Ovary (tissue), 9 donors: Measurements from ENCODE around the gene AFAP1L2. TPM values are rescaled to one million over a fixed set of nuclear protein-coding genes. Genes with fewer than 3 reads are reported as not detected.

Source experiments
- DNase-seq, 5 donors: peaks; one replicate each; pipeline ENCODE4 v3.0.0-alpha.2; 2019 to 2020
- H3K27ac ChIP-seq, 2 donors: fragments of 200-600 bp; one replicate each; pipeline versions ENCODE4 v1.5.1 to v1.8.0; 2019 to 2022
- H3K27me3 ChIP-seq: fragments of 200-600 bp; one replicate; pipeline ENCODE4 v1.8.0; 2022
- H3K36me3 ChIP-seq: fragments of 200-600 bp; sonication (generic); one replicate; pipeline ENCODE4 v1.5.1; 2019
- H3K4me1 ChIP-seq: one replicate; pipeline ENCODE4 v1.8.1; 2013; ENCODE audit warnings: mild to moderate bottlenecking, moderate library complexity; ENCODE audit not compliant: insufficient read depth
- H3K4me3 ChIP-seq: fragments of 200-600 bp; sonication (generic); one replicate; pipeline ENCODE4 v1.5.1; 2017
- H3K9me3 ChIP-seq, 2 donors: fragments of 200-600 bp in 1 of 2; sonication (generic) in 1 of 2; one replicate each; pipeline versions ENCODE4 v1.5.1 to v1.8.1; 2013 to 2019; ENCODE audit warnings: mild to moderate bottlenecking in 1 of 2, moderate library complexity in 1 of 2
- EP300 ChIP-seq: sonication (generic); formaldehyde crosslinking; IDR thresholded peaks from one replicate; pipeline ENCODE4 v1.6.1; 2017; ENCODE audit warnings: antibody characterized with exemption
- POLR2A ChIP-seq: fragments of 450-650 bp; IDR thresholded peaks from one replicate; pipeline ENCODE4 v1.6.1; 2017; ENCODE audit warnings: antibody characterized with exemption, mild to moderate bottlenecking, moderate library complexity
- WGBS, 3 donors: extraction: QIAGEN DNeasy Blood & Tissue Kit in 1 of 3; methylation state at CpG; one replicate each; pipeline versions ENCODE4 v1.1.5 to v1.1.7; 2013 to 2017; 5-methylcytosine and 5-hydroxymethylcytosine counted together
- intact Hi-C, 4 donors: fragments of 100-400 bp; cut with DNase I; formaldehyde crosslinking; loops; one replicate each; pipeline versions ENCODE4 v1.11.0 to v1.15.1; 2022 to 2023
- polyA plus RNA-seq, 2 donors: library from polyadenylated mRNA; stranded (reverse); fragments of 200-250 nt in 1 of 2; fragments of 350-450 nt in 1 of 2; fragmentation: Illumina TruSeq in 1 of 2; extraction: RNeasy Lipid Tissue Mini Kit (QIAGEN cat#74804) in 1 of 2; gene quantifications; one replicate each; pipeline ENCODE4 v1.2.3, GENCODE V29; 2013 to 2014
- total RNA-seq, 7 donors: library from RNA; depleted of rRNA in 2 of 7; stranded (reverse); fragments of >200 nt in 2 of 7; fragmentation: NEBNext Ultra II Directional in 3 of 7; extraction: Animal tissue kit (Norgen Biotek cat#: 25700) in 3 of 7; gene quantifications; one replicate each; pipeline versions ENCODE4 v1.1.0 to v1.2.4, GENCODE V29; 2016 to 2023
- TF ChIP-seq, protein P1 (sequence below), 3 donors: fragments of 450-650 bp in 2 of 3; fragments of 200-600 bp in 1 of 3; IDR thresholded peaks; one replicate each; pipeline versions ENCODE4 v1.5.1 to v1.8.0; 2016 to 2022; ENCODE audit warnings: antibody characterized with exemption in 3 of 3, mild to moderate bottlenecking in 1 of 3
- donor health status: DM: no; HTN: no; CAD: no; lungs with moderate emphysema.
- donor health status: DM: no; HTN: no; CAD: no.
- donor health status: Bipolar disorder and iron deficiency.
- donor health status: DM: yes; HTN: yes; CAD: no.
- donor health status: DM: no; HTN: no; CAD: no.
- donor health status: DM: yes; HTN: yes; CAD: no.

The AFAP1L2 gene
- total and polyA plus RNA-seq, 9 donors: 9.8 to 53.7 (median 23.3) TPM

DNA sequence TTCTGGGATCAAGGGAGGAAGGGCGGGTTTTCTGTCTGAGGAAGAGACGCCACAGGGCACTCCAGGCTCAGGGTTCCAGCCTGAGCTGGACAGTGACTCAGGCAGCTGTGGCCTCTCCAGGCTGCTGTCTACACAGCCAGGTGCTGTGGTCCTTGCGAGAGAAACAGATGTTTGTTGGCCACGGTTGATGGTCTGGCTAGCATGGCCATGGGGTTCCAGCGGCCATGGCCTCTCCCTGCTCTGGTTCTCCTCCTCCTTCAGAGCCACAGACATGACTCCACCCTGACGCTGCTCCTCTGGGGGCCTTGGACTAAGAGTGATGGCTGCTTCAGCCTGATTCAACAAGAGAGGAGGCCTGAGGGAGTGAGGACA, 75.9 kb downstream of the AFAP1L2 start:
- H3K9me3 ChIP-seq: no peaks in the 10 kb centered on the region
- TF ChIP-seq, protein P1, sequence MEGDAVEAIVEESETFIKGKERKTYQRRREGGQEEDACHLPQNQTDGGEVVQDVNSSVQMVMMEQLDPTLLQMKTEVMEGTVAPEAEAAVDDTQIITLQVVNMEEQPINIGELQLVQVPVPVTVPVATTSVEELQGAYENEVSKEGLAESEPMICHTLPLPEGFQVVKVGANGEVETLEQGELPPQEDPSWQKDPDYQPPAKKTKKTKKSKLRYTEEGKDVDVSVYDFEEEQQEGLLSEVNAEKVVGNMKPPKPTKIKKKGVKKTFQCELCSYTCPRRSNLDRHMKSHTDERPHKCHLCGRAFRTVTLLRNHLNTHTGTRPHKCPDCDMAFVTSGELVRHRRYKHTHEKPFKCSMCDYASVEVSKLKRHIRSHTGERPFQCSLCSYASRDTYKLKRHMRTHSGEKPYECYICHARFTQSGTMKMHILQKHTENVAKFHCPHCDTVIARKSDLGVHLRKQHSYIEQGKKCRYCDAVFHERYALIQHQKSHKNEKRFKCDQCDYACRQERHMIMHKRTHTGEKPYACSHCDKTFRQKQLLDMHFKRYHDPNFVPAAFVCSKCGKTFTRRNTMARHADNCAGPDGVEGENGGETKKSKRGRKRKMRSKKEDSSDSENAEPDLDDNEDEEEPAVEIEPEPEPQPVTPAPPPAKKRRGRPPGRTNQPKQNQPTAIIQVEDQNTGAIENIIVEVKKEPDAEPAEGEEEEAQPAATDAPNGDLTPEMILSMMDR (IDR thresholded peaks at IDR 0.05): no peak
- no peak for TF ChIP-seq POLR2A
- no peak for TF ChIP-seq EP300
- no peaks in the 10 kb centered on the region for H3K27me3 ChIP-seq
- peaks cover 9% of the 10 kb centered on the region for H3K4me1 ChIP-seq
- H3K4me3 ChIP-seq: no peak overlapping the region
- H3K36me3 ChIP-seq: no peaks in the 10 kb centered on the region
- intact Hi-C loops: no loop called here
- no peak for DNase-seq
- H3K27ac ChIP-seq: no peak overlapping the region
- WGBS, 3 donors: 64 to 81% (median 74%) methylated on average over 5 to 6 of the region's 6 CpGs

DNA sequence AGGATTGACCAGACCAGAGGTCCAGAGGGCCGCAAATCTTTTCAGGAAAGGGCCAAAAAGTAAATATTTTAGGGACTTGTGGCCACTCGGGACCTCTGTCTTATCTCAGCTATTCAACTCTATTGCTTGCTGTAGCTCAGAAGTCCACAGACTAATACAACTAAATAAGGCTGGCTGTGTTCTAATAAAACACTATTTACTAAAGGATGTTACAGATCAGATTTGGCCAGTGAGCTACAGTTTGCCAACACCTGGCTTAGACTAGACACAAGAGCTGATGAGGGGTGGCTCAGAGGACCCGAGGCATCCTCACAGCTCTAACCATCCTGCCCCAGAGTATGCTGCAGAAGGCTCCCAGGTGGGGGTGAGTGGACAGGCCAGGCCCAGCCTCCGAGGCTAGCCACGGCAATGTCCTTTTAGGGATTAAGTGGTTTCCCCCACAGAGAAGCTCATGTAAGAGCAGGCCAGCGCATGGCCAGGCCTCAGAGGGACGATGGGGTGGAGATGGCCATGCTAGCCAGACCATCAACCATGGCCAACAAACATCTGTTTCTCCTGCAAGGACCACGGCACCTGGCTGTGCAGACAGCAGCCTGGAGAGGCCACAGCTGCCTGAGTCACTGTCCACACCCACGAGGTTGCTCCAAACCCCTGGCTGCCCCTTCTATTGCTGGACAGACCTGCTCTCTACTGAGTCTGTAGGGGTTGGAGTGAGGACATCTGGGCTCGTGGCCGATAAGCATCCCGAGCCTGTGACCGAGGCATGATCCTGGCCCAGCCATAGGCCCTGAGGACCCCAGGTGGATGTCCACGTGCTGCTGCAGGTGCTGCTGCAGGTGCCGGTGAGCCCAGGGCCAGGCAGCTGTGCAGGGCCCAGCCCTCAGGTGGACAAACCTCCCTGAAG, 76.5 kb downstream of the AFAP1L2 start:
- H3K4me1 ChIP-seq: peaks cover 6% of the 10 kb centered on the region
- H3K4me3 ChIP-seq: no peak overlapping the region
- no peaks in the 10 kb centered on the region for H3K27me3 ChIP-seq
- intact Hi-C loops: no loop called here
- TF ChIP-seq EP300: no peak
- TF ChIP-seq, protein P1 (IDR thresholded peaks at IDR 0.05): no peak
- no peak for TF ChIP-seq POLR2A
- H3K36me3 ChIP-seq: no peaks in the 10 kb centered on the region
- H3K27ac ChIP-seq: no peak overlapping the region
- no peak for DNase-seq
- H3K9me3 ChIP-seq: no peaks in the 10 kb centered on the region
- 68 to 76% (median 75%) methylated on average over 14 to 15 of the region's 15 CpGs for WGBS, 3 donors

DNA sequence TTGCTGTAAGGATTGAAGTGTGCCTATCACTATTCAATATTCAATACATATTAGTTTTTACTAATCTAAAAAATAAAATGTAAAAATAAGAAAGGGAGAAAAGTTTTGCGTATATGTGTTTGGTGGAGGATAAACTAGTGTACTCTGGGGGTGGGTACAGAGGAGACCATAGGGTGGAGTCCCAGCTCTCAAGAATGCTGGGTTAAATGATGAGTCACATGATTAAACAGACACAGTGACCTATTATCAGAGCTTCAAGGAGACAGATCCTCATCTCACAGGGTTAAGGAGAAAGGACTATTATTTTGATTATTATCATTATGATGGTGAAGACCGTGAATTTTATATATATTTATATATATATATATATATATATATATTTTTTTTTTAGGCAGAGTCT, 77.5 kb downstream of the AFAP1L2 start:
- Histone ChIP-seq H3K4me3 (no peak overlapping the region), H3K27me3 (no peaks in the 10 kb centered on the region), H3K9me3 (no peaks in the 10 kb centered on the region), H3K27ac (no peak overlapping the region), H3K4me1 (no peaks in the 10 kb centered on the region), H3K36me3 (no peaks in the 10 kb centered on the region)
- TF ChIP-seq POLR2A (no peak), EP300 (no peak)
- TF ChIP-seq, protein P1 (IDR thresholded peaks at IDR 0.05): no peak
- intact Hi-C loops: no loop called here
- no peak for DNase-seq
- WGBS, 3 donors: 77 to 97% (median 89%) methylated on average over 2 of the region's 2 CpGs

DNA sequence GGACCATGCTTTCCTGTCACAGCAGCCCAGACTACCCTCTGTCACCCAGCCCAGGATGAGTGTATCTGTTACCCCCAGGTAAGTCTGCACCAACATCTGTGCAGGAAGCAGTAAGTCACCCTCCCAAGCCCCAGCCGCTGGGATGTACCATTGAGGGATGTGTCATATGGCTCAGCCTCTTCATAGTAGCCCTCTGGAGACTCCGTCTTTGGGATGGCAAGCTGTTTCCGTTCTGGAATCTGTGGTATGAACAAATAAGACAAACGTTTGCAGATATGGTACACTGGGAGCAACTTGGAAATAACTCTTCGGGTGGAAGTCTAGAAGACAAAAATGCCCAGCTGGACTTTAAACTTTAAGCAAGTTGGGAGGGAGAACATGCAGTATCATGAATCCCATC, 81.3 kb downstream of the AFAP1L2 start:
- intact Hi-C loops: no loop called here

More for the DNA sequence above, 81.3 kb downstream of the AFAP1L2 start:
- Histone ChIP-seq H3K9me3 (no peaks in the 10 kb centered on the region), H3K27ac (no peak overlapping the region), H3K4me3 (no peak overlapping the region), H3K27me3 (no peaks in the 10 kb centered on the region), H3K4me1 (peaks cover 9% of the 10 kb centered on the region), H3K36me3 (no peaks in the 10 kb centered on the region)
- WGBS, 3 donors: 15 to 41% (median 28%) methylated on average over 5 of the region's 5 CpGs
- no peak for TF ChIP-seq POLR2A
- TF ChIP-seq EP300: no peak
- TF ChIP-seq, protein P1 (IDR thresholded peaks at IDR 0.05): no peak
- no peak for DNase-seq
